GDM1 (cell line): ENCODE data around the gene RPL31.

Experiments used
- DNase-seq: peaks from one replicate; lab custom pipeline; 2025; lab: John Stamatoyannopoulos, UW

Gene RPL31

DNA sequence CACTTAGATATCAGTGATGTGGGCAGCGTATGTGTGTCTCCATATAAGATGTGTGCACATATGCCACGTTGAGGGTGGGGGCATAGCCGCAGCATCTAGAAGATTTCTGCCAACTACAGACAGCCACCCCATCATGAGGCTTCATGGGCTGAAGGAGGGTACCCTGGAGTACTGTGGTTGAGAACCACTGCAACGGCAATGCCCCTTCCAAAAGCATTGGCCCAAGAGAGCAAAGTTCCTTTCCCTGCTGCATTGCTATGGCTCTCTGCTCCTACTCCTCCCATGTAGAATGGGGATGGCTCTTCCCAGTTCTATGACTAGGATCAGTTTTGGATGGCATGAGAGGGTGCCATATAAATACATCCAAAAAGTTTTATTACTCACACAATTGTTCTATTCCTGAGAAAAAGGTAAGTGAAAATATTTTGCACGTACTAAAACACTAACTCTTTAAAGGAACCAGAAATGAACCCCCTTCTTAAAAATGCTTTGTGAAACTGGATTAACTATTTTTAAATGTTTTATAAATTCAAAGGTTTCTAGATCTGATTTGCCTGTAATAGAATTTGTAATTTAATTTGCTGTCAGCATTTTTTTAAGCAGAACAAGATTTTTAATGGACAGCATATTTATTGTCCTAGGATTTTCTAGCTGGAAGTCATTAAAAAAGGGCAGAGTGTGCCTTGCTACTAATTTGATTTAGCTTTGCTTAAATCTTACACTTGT, 4.4 kb upstream of the RPL31 start:
- no peak for DNase-seq

DNA sequence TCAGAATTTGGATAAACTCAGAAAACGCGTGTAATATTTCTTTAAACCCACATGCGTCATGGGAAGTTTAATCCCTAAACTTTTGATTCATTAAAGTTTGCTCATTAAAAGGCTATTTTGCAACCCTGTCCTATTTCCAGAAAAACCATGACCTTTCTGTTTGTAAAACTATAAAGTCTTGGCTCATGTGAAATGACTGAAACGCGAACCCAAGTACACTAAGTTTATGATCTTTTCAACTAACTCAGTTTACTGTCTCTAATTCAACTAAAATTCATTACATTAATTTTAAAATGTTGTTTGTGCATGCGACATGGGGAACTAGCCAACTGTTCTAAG, 3.9 kb upstream of the RPL31 start:
- no peak for DNase-seq

DNA sequence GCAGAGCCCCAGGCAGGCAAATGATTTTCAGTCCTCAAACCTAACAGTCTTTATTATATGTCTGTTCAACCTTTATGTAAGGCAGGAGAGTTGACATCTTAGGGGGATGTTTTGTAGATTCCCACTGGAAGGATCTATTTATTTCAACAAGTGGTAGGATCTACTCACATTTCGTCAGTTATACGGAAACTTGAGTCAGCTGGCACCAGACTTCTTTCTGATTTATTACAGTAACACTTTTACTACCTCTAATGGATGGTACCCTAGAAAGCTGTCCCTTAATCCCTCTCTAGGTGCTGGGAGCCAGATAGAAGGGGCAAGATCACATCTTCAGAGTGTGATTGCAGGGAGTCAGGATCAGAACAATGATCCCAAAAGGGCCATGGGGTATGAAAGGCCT, 2.1 kb upstream of the RPL31 start:
- no peak for DNase-seq

DNA sequence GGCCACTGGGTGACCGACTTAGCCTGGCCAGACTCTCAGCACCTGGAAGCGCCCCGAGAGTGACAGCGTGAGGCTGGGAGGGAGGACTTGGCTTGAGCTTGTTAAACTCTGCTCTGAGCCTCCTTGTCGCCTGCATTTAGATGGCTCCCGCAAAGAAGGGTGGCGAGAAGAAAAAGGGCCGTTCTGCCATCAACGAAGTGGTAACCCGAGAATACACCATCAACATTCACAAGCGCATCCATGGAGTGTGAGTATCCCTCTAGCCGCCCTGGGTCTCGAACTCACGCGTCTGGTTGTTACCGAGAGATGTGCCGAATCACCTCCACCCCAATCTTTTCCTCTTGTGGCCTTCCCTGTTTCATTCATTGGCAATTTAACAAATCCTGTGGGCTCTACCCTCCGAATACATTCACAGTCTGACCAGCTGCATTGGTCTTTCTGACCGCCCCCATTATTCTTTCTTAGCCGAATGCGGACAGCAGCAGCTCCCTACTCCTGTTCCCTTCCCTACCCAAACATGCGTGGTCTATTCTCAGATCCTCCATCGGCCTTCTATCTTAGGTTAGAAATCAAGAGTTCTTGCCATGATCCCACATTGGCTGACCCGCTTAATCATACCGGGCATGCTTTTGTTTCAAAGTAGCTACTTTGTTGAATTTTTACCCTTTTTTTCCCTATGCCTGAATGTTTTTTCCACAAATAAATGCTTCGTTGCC, 631 bp downstream of the RPL31 start:
- DNase-seq, result no peak

GRCh38 chr2:101003278-101003775, 1.2 kb downstream of the RPL31 start:
- no peak for DNase-seq

DNA sequence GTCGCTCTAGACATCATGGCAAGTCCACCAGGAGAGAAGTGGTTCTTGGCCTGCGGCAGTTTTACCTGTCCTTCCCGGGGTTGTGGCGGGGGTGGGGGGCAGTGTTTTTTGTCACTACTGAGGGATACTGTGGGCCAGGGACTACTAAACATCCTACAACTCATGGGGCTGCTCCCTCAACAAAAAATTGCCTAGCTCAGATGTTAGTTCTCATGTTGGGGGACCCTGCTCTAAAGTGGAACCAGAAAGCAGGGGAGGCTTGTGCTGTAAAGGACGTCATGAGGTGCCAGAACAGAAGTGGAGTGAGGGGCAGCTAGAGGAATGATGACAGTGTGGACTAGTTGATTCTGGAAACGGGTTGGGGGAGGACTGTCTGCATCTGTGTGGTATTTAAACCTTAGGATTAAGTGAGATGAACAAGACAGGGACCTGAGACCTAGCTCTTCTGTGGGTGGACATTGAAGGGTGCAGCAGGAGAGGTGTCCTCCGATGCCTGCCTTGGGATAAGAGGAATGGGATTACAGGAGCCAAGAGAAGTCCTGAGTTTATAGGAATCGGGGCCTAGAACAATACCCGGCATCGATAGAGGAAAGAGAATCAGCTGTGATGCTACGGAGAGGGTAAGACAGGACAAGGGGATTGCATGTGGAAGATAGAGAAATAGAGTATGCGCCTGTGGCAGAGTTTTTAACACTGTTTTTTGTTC, 2.7 kb downstream of the RPL31 start:
- DNase-seq, result no peak

DNA sequence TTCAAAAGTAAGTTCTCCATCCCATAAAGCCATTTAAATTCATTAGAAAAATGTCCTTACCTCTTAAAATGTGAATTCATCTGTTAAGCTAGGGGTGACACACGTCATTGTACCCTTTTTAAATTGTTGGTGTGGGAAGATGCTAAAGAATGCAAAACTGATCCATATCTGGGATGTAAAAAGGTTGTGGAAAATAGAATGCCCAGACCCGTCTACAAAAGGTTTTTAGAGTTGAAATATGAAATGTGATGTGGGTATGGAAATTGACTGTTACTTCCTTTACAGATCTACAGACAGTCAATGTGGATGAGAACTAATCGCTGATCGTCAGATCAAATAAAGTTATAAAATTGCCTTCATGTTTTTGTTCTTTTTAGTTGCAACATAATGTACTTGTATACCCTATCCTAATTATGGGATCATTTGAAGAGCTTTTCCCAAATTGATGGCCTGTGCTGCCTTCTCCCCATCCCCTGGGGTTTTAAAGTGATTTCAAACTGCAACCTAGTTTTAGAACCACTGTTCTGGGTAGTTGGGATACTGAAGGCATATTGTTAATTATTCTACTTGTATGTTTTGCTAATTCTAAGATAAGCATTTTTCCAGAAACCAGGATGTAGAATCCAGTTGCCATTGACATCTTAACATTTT, 4.1 kb downstream of the RPL31 start:
- DNase-seq, result no peak

DNA sequence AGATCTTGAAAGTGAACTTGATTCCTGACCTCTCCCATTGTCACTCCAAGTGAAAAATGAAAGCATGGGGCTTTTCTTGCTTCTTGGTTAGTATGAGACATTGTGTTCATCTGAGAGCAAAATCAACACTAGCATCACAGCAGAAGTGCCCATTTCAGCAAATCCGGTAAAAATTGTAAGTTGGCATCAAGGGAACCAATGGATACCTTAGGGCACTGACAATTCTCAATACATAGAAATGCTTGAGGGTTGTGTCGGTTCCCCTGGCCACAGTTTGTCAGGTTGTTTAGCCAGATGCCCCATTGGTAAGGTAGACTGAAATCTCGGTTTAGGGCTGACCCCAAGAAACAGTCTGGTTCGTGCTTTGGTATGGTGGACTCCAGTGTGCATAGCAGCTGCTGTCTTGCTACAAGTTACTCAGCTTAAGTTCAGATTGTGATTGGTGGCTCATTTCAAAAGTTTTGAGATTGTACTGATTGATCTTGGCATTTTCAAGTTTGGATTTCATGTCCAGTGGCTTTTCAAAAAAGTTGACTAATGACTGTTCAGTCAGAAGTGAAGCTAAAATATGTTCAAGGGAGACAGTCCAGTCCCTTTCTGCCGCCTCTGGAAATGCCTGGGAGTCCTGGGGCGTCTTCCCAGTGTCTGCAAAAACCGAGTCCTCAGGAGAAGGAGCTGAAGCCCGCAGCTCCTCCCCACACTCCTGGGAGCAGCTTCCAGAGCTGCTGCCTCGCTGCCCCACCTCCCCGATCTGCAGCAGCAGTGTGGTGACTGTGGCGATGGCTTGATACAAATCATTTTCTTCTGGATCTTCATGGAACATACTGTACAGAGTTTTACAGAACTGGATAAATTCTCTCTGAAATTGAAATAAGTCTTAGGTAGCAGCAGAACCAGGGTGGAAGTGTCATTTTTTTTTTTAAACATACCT, 5.6 kb downstream of the RPL31 start:
- no peak for DNase-seq

- no peak for DNase-seq
Measured at GRCh38 chr2:101011152-101011551, 9.1 kb downstream of the RPL31 start.

GRCh38 chr2:101012054-101012705, 10.1 kb downstream of the RPL31 start:
- DNase-seq, result no peak

GRCh38 chr2:101012706-101013181, 10.7 kb downstream of the RPL31 start:
- DNase-seq, result no peak

DNA sequence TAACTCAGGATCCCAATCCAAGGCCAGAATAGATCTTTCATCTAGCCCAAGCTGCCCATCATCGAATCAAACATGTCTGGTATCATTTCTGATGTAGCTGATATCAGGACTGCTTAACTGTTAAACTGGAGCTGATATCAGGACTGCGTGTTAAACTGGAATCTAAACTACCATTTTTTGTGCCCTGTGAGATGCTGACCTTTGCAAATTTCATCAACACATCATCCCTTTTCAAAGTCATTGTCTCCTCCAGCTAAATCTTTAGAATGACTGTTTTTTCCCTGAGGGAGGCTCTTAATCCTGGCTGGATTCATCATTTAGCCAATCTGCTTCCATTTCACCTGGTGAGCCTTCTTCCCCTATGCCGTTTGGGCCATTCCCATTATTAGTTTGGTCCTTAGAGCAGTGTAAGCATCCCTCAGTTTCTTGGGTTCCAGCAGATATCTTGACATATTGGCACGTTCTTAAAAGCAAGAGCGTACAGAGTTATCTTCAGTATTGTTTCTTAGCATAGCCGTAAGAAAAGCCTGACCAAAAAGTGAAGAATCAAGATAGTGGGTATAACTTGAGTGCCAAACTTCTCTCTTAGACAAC, 12.3 kb downstream of the RPL31 start:
- DNase-seq, result no peak

DNA sequence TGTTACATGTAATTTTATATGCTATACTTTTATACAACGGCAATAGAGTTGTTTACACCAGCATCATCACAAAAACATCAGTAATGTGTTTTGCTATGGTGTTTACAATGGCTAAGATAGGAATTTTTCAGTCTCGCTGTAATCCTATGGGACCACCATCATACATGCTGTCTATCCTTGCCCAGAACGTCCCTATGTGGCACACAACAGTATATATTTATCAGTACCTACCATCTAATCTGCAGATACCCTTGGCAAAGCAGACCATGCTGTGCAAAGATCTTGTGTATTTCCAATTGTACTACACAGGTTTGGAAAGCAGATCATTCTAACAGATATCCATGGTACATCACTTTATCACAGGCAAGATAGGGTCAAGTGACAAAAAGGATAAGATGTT, 15.3 kb downstream of the RPL31 start:
- no peak for DNase-seq

DNA sequence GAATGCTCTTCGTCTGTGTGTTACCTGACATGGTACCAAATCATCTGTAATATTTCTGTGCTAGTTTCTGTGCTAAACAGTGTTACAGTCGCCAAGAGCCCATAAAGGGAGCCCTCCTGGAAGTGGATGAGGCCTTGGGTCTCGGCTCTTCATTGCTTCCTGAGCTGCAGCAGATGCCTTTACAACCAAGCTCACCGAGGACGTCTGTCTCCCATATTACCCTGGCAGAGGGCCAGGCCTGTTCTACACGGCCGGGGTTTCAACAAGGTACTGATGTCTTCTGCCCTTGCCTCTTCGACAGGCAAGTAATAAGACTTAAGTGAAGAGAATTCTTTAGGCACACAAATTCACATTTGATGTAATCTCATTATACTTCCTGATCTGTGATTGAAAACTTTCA, 16.8 kb downstream of the RPL31 start:
- DNase-seq, result no peak

GRCh38 chr2:101022221-101022620, 20.1 kb downstream of the RPL31 start:
- DNase-seq, result no peak

GRCh38 chr2:101023327-101024107, 21.4 kb downstream of the RPL31 start:
- DNase-seq, result no peak

GRCh38 chr2:101025561-101025960, 23.5 kb downstream of the RPL31 start:
- DNase-seq, result no peak

DNA sequence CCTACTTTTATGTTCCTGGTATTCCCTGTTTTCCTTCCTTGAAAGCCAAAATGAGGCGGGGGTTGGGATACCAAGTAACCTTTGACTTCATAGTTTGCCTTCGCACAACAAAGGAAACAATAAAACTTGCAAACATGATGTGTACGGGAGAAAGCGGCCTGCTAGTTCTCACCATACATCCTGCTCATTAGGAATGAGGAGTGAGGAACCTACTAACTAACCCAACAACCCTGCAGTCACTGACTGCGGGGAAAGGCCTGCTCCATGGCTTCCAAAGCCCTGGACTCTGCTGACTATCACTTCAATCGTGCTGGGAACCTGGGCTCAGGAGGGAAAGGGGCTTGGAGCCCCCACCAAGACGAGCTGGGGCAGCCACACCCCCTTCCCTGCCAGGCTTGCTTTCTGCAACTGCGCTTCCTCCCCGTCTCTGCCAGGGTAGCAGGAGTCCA, 24.2 kb downstream of the RPL31 start:
- no peak for DNase-seq

DNA sequence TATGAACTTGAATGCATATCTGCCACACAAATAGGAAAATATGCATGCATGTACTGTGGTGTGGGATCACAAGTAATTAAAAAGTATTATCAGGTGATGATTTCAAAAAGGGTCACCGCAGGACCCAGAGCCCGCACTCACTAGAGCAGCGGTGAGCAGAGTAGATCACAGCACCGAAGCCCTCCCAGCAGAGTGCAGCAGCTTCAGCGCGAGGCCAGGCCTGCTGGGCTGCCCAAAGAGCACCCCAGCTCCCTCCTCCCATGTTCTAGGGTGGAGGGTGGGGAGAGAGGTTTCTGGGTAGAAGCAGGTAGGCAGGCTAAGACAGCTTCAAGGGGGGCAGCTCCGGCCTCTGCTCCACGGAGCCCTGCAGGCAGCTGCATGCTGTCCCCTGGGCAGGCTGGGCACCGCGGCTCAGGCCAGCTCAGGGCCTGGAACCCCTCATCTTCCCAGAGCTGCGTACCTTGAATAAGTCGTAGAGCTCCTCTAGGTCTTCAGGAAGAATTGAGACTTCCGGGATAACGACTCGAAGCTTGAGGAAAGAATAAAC, 24.9 kb downstream of the RPL31 start:
- DNase-seq, result no peak
